HEK293 (cell line): ENCODE measurements around the gene NKPD1.

Source experiments
- CTCF ChIA-PET: fragments of 350-600 bp; formaldehyde crosslinking; extraction: SDS; loops from one replicate; lab custom pipeline; 2021; ENCODE audit warnings: antibody characterized with exemption; lab: Yijun Ruan, JAX
- POLR2A ChIA-PET: fragments of 300-600 bp; formaldehyde crosslinking; extraction: SDS; loops from one replicate; lab custom pipeline; 2020; ENCODE audit warnings: antibody characterized with exemption, inconsistent platforms; lab: Yijun Ruan, JAX
- H3K27ac ChIP-seq: fragments of 200-500 bp; sonication (Bioruptor generic); 2 replicates; pipeline ENCODE4 v1.5.1; 2014; ENCODE audit warnings: low read depth, low read length, control low read depth, inconsistent platforms; ENCODE audit errors: extremely low read depth
- H3K36me3 ChIP-seq, 2 experiments: fragments of 200-500 bp in 1 of 2; sonication (Bioruptor generic) in 1 of 2; 1 replicate in 1 of 2; 2 replicates in 1 of 2; pipeline ENCODE4 v1.5.1; 2014 to 2017; ENCODE audit warnings: inconsistent platforms in 2 of 2, low read length in 2 of 2; ENCODE audit not compliant: control insufficient read depth in 2 of 2, insufficient read depth in 1 of 2
- H3K4me1 ChIP-seq: fragments of 200-500 bp; sonication (Bioruptor generic); 2 replicates; pipeline ENCODE4 v1.5.1; 2014; ENCODE audit warnings: mild to moderate bottlenecking, low read length, inconsistent platforms; ENCODE audit not compliant: control insufficient read depth, insufficient read depth
- H3K4me3 ChIP-seq: 2 replicates; pipeline ENCODE4 v1.5.1; 2011; ENCODE audit warnings: low read depth, mild to moderate bottlenecking, control low read depth, low read length, moderate library complexity
- H3K9me3 ChIP-seq: fragments of 200-500 bp; sonication (Bioruptor generic); 2 replicates; pipeline ENCODE4 v1.5.1; 2014; ENCODE audit warnings: low read depth, low read length, inconsistent platforms; ENCODE audit not compliant: control insufficient read depth, insufficient read depth
- GLI4 ChIP-seq: fragments of 450-650 bp; formaldehyde crosslinking; IDR thresholded peaks from 2 replicates; pipeline ENCODE4 v1.5.1; 2016; ENCODE audit warnings: missing biosample characterization, missing genetic modification characterization
- GLIS1 ChIP-seq: fragments of 450-650 bp; formaldehyde crosslinking; IDR thresholded peaks from 2 replicates; pipeline ENCODE4 v1.5.1; 2016; ENCODE audit warnings: missing biosample characterization, missing genetic modification characterization
- GLIS2 ChIP-seq: fragments of 450-650 bp; formaldehyde crosslinking; IDR thresholded peaks from 2 replicates; pipeline ENCODE4 v1.5.1; 2016; ENCODE audit warnings: missing biosample characterization, missing genetic modification characterization
- IKZF3 ChIP-seq: fragments of 450-650 bp; IDR thresholded peaks from 2 replicates; pipeline ENCODE4 v1.5.0; 2018; ENCODE audit warnings: missing biosample characterization, mild to moderate bottlenecking, missing genetic modification characterization, moderate library complexity
- INSM2 ChIP-seq: fragments of 450-650 bp; formaldehyde crosslinking; IDR thresholded peaks from 2 replicates; pipeline ENCODE4 v1.5.1; 2016; ENCODE audit warnings: missing biosample characterization, missing genetic modification characterization
- KLF1 ChIP-seq: fragments of 450-650 bp; formaldehyde crosslinking; IDR thresholded peaks from 2 replicates; pipeline ENCODE4 v1.5.1; 2016; ENCODE audit warnings: missing biosample characterization, missing genetic modification characterization
- KLF17 ChIP-seq: fragments of 450-650 bp; formaldehyde crosslinking; IDR thresholded peaks from 2 replicates; pipeline ENCODE4 v1.5.1; 2016; ENCODE audit warnings: missing biosample characterization, missing genetic modification characterization
- KLF9 ChIP-seq: fragments of 450-650 bp; formaldehyde crosslinking; IDR thresholded peaks from 2 replicates; pipeline ENCODE4 v1.5.1; 2016; ENCODE audit warnings: missing biosample characterization, missing genetic modification characterization, low read depth
- PATZ1 ChIP-seq: fragments of 450-650 bp; formaldehyde crosslinking; IDR thresholded peaks from 2 replicates; pipeline ENCODE4 v1.5.1; 2016; ENCODE audit warnings: missing biosample characterization, missing genetic modification characterization
- PBX3 ChIP-seq: sonication (generic); formaldehyde crosslinking; IDR thresholded peaks from 2 replicates; pipeline ENCODE4 v1.8.1; 2022; ENCODE audit warnings: mild to moderate bottlenecking, moderate library complexity, missing genetic modification reagents
- ZBTB10 ChIP-seq: fragments of 450-650 bp; formaldehyde crosslinking; IDR thresholded peaks from 2 replicates; pipeline ENCODE4 v1.5.1; 2016; ENCODE audit warnings: missing biosample characterization, missing genetic modification characterization
- ZBTB11 ChIP-seq: fragments of 450-650 bp; formaldehyde crosslinking; conservative IDR thresholded peaks from 2 replicates; pipeline ENCODE4 v1.5.1; 2016; ENCODE audit warnings: low read depth, missing biosample characterization, missing genetic modification characterization
- ZBTB20 ChIP-seq: fragments of 450-650 bp; formaldehyde crosslinking; IDR thresholded peaks from 2 replicates; pipeline ENCODE4 v1.5.1; 2016; ENCODE audit warnings: missing biosample characterization, missing genetic modification characterization
- ZBTB48 ChIP-seq: fragments of 450-650 bp; formaldehyde crosslinking; IDR thresholded peaks from 2 replicates; pipeline ENCODE4 v1.5.1; 2016; ENCODE audit warnings: missing biosample characterization, missing genetic modification characterization
- ZIC2 ChIP-seq: fragments of 450-650 bp; formaldehyde crosslinking; IDR thresholded peaks from 2 replicates; pipeline ENCODE4 v1.5.1; 2016; ENCODE audit warnings: missing biosample characterization, missing genetic modification characterization
- ZNF2 ChIP-seq: fragments of 450-650 bp; formaldehyde crosslinking; IDR thresholded peaks from 2 replicates; pipeline ENCODE4 v1.5.1; 2016; ENCODE audit warnings: missing biosample characterization, missing genetic modification characterization
- ZNF221 ChIP-seq: fragments of 450-650 bp; formaldehyde crosslinking; IDR thresholded peaks from 2 replicates; pipeline ENCODE4 v1.5.1; 2017; ENCODE audit warnings: missing biosample characterization, missing genetic modification characterization, borderline replicate concordance
- ZNF302 ChIP-seq: fragments of 450-650 bp; formaldehyde crosslinking; IDR thresholded peaks from 2 replicates; pipeline ENCODE4 v1.5.1; 2016; ENCODE audit warnings: missing biosample characterization, missing genetic modification characterization, low read depth
- ZNF366 ChIP-seq: fragments of 450-650 bp; formaldehyde crosslinking; conservative IDR thresholded peaks from 2 replicates; pipeline ENCODE4 v1.5.1; 2016; ENCODE audit warnings: missing biosample characterization, missing genetic modification characterization
- ZNF404 ChIP-seq: fragments of 450-650 bp; formaldehyde crosslinking; IDR thresholded peaks from 2 replicates; pipeline ENCODE4 v1.5.1; 2017; ENCODE audit warnings: missing biosample characterization, missing genetic modification characterization
- ZNF473 ChIP-seq: fragments of 450-650 bp; formaldehyde crosslinking; IDR thresholded peaks from 2 replicates; pipeline ENCODE4 v1.5.1; 2017; ENCODE audit warnings: missing biosample characterization, missing genetic modification characterization
- ZNF510 ChIP-seq: fragments of 450-650 bp; formaldehyde crosslinking; IDR thresholded peaks from 2 replicates; pipeline ENCODE4 v1.5.1; 2018; ENCODE audit warnings: mild to moderate bottlenecking, missing genetic modification characterization, missing biosample characterization; ENCODE audit not compliant: insufficient replicate concordance
- ZNF548 ChIP-seq: fragments of 450-650 bp; formaldehyde crosslinking; IDR thresholded peaks from 2 replicates; pipeline ENCODE4 v1.5.1; 2016; ENCODE audit warnings: missing biosample characterization, missing genetic modification characterization
- ZNF600 ChIP-seq: fragments of 450-650 bp; formaldehyde crosslinking; IDR thresholded peaks from 2 replicates; pipeline ENCODE4 v1.5.1; 2016; ENCODE audit warnings: missing biosample characterization, missing genetic modification characterization

NKPD1 gene

GRCh38 chr19:45125975-45126493, 34.7 kb downstream of the NKPD1 start:
- POLR2A ChIA-PET = interaction anchor here (3.2 kb wide), 1 partner anchor 34 kb away, joined by 13 read pairs; the partner anchor contains the start of gene PPP1R37
- no peak overlapping the region for H3K27ac ChIP-seq
- peak; percentile 78 for TF ChIP-seq ZIC2 (tag by site-specific recombination)
- TF ChIP-seq PATZ1 (tag by site-specific recombination) = peak; percentile 24; the same call in 1 of the 2 replicates
- TF ChIP-seq ZNF473 (tag by site-specific recombination) = no peak
- TF ChIP-seq ZNF600 (tag by site-specific recombination) = peak; percentile 81
- peak; percentile 43 for TF ChIP-seq KLF17 (tag by site-specific recombination)
- TF ChIP-seq ZNF366 (tag by site-specific recombination) = no peak
- TF ChIP-seq INSM2 (tag by site-specific recombination) = no peak
- peak; percentile 45; the same call in 1 of the 2 replicates for TF ChIP-seq ZNF2 (tag by site-specific recombination)
- TF ChIP-seq ZBTB11 (tag by site-specific recombination) = no peak
- no peak for TF ChIP-seq ZNF302 (tag by site-specific recombination)
- TF ChIP-seq GLIS2 (tag by site-specific recombination) = peak; percentile 45
- 0 out of 2 replicates have a peak, but pooled peaks have one; percentile 20 for TF ChIP-seq ZBTB10
- 0 out of 2 replicates have a peak, but pooled peaks have one; percentile 25 for TF ChIP-seq IKZF3
- no peak for TF ChIP-seq PBX3
- peak; percentile 55; the same call in 1 of the 2 replicates for TF ChIP-seq GLIS1 (tag by site-specific recombination)
- TF ChIP-seq GLI4 (tag by site-specific recombination) = no peak
- TF ChIP-seq ZNF221 (tag by site-specific recombination) = no peak
- no peak for TF ChIP-seq ZNF510 (tag by site-specific recombination)
- TF ChIP-seq ZBTB20 (tag by site-specific recombination) = peak; percentile 74
- TF ChIP-seq ZNF404 (tag by site-specific recombination) = no peak
- TF ChIP-seq KLF1 (tag by site-specific recombination) = 0 out of 2 replicates have a peak, but pooled peaks have one; percentile 21
- TF ChIP-seq ZNF548 (tag by site-specific recombination) = no peak
- peak; percentile 67 for TF ChIP-seq ZBTB48 (tag by site-specific recombination)
- TF ChIP-seq KLF9 = peak; percentile 56; the same call in 1 of the 2 replicates

More at GRCh38 chr19:45125975-45126493, 34.7 kb downstream of the NKPD1 start:
- Histone ChIP-seq H3K4me3 (no peak overlapping the region), H3K36me3 (peaks cover 0 to 3% of the 10 kb centered on the region in 2 experiments; a peak in 1 of 3 replicates), H3K4me1 (peaks cover 13% of the 10 kb centered on the region), H3K9me3 (no peaks in the 10 kb centered on the region)
- CTCF ChIA-PET = interaction anchor here (0.6 to 4.2 kb wide), 31 partner anchors 8 to 213 kb away, joined by 3 to 30 read pairs (median 4); partner anchors contain the start of genes BLOC1S3, PPP1R37, TRAPPC6A and ZNF296
